Neural cell (in vitro differentiated cells): Measurements from ENCODE around the gene FGG. TPM values are rescaled to one million over a fixed set of nuclear protein-coding genes. Genes with fewer than 3 reads are reported as not detected.

ENCODE experiments used
- H2AFZ ChIP-seq: fragments of 200-600, 300-800 bp; sonication (generic), shearing (Covaris generic); 2 replicates; pipeline ENCODE4 v1.6.0; 2014; ENCODE audit warnings: low read depth, mild to moderate bottlenecking, antibody characterized with exemption, low read length, moderate library complexity
- H3F3A ChIP-seq: fragments of 200-600 bp; shearing (Covaris generic); 2 replicates; pipeline ENCODE4 v1.6.1; 2016; ENCODE audit warnings: mild to moderate bottlenecking, moderate library complexity, mixed read lengths, antibody characterized with exemption, low read length; ENCODE audit not compliant: insufficient read depth, poor library complexity, severe bottlenecking
- H3K27ac ChIP-seq: fragments of 200-600, 300-800 bp; sonication (generic), shearing (Covaris generic); 2 replicates; pipeline ENCODE4 v1.5.1; 2014; ENCODE audit warnings: mild to moderate bottlenecking, low read length, moderate library complexity
- H3K27me3 ChIP-seq: fragments of 300-800, 200-600 bp; sonication (generic), shearing (Covaris generic); 2 replicates; pipeline ENCODE4 v1.6.0; 2014; ENCODE audit warnings: mild to moderate bottlenecking, low read depth, low read length, moderate library complexity; ENCODE audit not compliant: insufficient read depth
- H3K36me3 ChIP-seq: fragments of 300-800, 200-600 bp; sonication (generic), shearing (Covaris generic); 2 replicates; pipeline ENCODE4 v1.5.1; 2014; ENCODE audit warnings: mild to moderate bottlenecking, antibody characterized with exemption, low read length, moderate library complexity; ENCODE audit not compliant: insufficient read depth
- H3K4me2 ChIP-seq: fragments of 300-800, 200-600 bp; sonication (generic), shearing (Covaris generic); 2 replicates; pipeline ENCODE4 v1.6.0; 2014; ENCODE audit warnings: mild to moderate bottlenecking, low read length
- H3K4me3 ChIP-seq: fragments of 300-800, 200-600 bp; sonication (generic), shearing (Covaris generic); 2 replicates; pipeline ENCODE4 v1.5.1; 2014; ENCODE audit warnings: mild to moderate bottlenecking, low read length, moderate library complexity
- H3K79me2 ChIP-seq: fragments of 200-600 bp; shearing (Covaris generic); replicated peaks from 2 replicates; pipeline ENCODE4 v1.6.0; 2014; ENCODE audit warnings: mild to moderate bottlenecking, low read length, moderate library complexity; ENCODE audit not compliant: insufficient read depth
- H3K9ac ChIP-seq: fragments of 300-800, 200-600 bp; sonication (generic), shearing (Covaris generic); 2 replicates; pipeline ENCODE4 v1.6.1; 2016; ENCODE audit warnings: mild to moderate bottlenecking, low read length, mixed read lengths
- H3K9me2 ChIP-seq: fragments of 200-600 bp; shearing (Covaris generic); 2 replicates; pipeline ENCODE4 v1.6.1; 2016; ENCODE audit warnings: mild to moderate bottlenecking, low read length, mixed read lengths; ENCODE audit not compliant: insufficient read depth
- H3K9me3 ChIP-seq: fragments of 200-600, 300-800 bp; sonication (generic), shearing (Covaris generic); 2 replicates; pipeline ENCODE4 v1.6.1; 2016; ENCODE audit warnings: mild to moderate bottlenecking, mixed run types, low read length, moderate library complexity, mixed read lengths
- H4K20me1 ChIP-seq: fragments of 200-600 bp; shearing (Covaris generic); 2 replicates; pipeline ENCODE4 v1.6.1; 2016; ENCODE audit warnings: mild to moderate bottlenecking, mixed run types; ENCODE audit not compliant: insufficient read depth
- CTCF ChIP-seq: fragments of 450-650 bp; IDR thresholded peaks from 2 replicates; pipeline ENCODE4 v1.5.1; 2014; ENCODE audit warnings: antibody characterized with exemption, mild to moderate bottlenecking, moderate library complexity; ENCODE audit not compliant: poor library complexity, severe bottlenecking
- EP300 ChIP-seq: fragments of 450-650 bp; conservative IDR thresholded peaks from 2 replicates; pipeline ENCODE4 v1.6.1; 2014; ENCODE audit warnings: antibody characterized with exemption, mild to moderate bottlenecking, moderate library complexity; ENCODE audit not compliant: poor library complexity, severe bottlenecking
- EZH2 ChIP-seq: fragments of 200-600, 300-800 bp; shearing (Covaris generic), sonication (generic); IDR thresholded peaks from 2 replicates; pipeline ENCODE4 v1.6.1; 2014; ENCODE audit warnings: antibody characterized with exemption, low read length, borderline replicate concordance, mild to moderate bottlenecking; ENCODE audit not compliant: insufficient read depth, poor library complexity, severe bottlenecking
- MXI1 ChIP-seq: fragments of 450-650 bp; conservative IDR thresholded peaks from 2 replicates; pipeline ENCODE4 v1.6.1; 2014; ENCODE audit warnings: antibody characterized with exemption, mild to moderate bottlenecking; ENCODE audit not compliant: poor library complexity, severe bottlenecking
- POLR2AphosphoS5 ChIP-seq: IDR thresholded peaks from 2 replicates; pipeline ENCODE4 v1.6.1; 2012
- RAD21 ChIP-seq: fragments of 450-650 bp; conservative IDR thresholded peaks from 2 replicates; pipeline ENCODE4 v1.6.1; 2014; ENCODE audit warnings: antibody characterized with exemption, mild to moderate bottlenecking, moderate library complexity
- REST ChIP-seq: IDR thresholded peaks from 2 replicates; pipeline ENCODE4 v1.6.1; 2012; ENCODE audit warnings: borderline replicate concordance
- SMC3 ChIP-seq: fragments of 450-650 bp; conservative IDR thresholded peaks from 2 replicates; pipeline ENCODE4 v1.6.1; 2014; ENCODE audit warnings: antibody characterized with exemption, mild to moderate bottlenecking, moderate library complexity; ENCODE audit not compliant: poor library complexity
- TAF1 ChIP-seq: IDR thresholded peaks from 2 replicates; pipeline ENCODE4 v1.6.1; 2012; ENCODE audit warnings: low read depth
- polyA plus RNA-seq: library from polyadenylated mRNA; depleted of rRNA; stranded (reverse); fragments of >200 nt; gene quantifications from 2 replicates; pipeline ENCODE4 v1.2.3, GENCODE V29; 2014

The FGG gene
- polyA plus RNA-seq, 1 donor from 2014 or later = not detected

DNA sequence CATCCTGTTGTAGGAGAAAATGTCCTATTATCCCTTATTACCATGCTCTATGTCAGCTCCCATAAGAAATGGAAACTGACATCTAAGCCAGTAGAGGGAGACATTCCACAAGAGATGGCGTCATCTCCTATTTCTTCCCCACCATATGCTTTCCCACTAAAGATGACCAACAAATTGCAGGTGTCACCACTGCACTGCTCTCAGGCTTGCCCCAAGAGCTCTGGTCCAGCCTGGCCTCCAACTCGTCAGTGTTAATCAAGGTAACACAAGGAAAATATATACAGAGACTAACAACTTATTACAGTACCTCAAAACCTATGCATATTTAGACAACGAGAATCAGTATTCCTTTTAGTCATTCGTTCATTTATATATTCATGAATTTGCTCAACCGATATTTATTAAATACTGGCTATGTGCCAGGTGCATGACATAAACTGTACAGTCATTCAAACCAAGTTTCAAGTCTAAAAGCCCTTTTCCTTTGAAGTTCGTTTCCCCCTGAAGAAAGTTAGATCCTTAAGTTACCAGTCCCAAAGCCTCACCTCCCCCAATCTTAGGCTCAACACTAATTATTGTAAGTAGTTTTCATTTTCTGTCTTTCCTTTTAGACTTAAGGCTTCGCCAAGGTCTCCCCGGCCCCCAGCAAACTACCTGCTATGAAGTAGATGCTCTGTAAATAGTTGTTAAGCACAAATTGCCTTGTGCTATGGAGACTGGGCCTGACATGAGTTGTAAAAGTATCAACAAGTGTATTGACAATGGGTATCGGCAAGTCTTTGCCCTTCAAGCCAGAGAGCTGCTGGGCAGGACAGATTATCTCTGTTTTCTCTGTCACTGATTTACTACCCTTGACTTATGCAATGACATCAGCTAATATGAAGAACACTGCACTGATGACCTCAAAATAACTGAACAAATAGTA, 52.7 kb downstream of the FGG start:
- no peak overlapping the region for H3K4me2 ChIP-seq
- no peaks in the 10 kb centered on the region for H3K9me3 ChIP-seq
- no peak overlapping the region for H2AFZ ChIP-seq
- no peaks in the 10 kb centered on the region for H3F3A ChIP-seq
- H3K9me2 ChIP-seq = no peaks in the 10 kb centered on the region
- no peaks in the 10 kb centered on the region for H3K27me3 ChIP-seq
- no peak overlapping the region for H3K9ac ChIP-seq
- no peaks in the 10 kb centered on the region for H3K36me3 ChIP-seq
- no peak overlapping the region for H3K27ac ChIP-seq
- no peaks in the 10 kb centered on the region for H3K79me2 ChIP-seq
- H3K4me3 ChIP-seq = no peak overlapping the region
- TF ChIP-seq EP300 (no peak), RAD21 (peak; percentile 74), SMC3 (peak; percentile 71), CTCF (peak; percentile 71)
- H4K20me1 ChIP-seq = no peaks in the 10 kb centered on the region

DNA sequence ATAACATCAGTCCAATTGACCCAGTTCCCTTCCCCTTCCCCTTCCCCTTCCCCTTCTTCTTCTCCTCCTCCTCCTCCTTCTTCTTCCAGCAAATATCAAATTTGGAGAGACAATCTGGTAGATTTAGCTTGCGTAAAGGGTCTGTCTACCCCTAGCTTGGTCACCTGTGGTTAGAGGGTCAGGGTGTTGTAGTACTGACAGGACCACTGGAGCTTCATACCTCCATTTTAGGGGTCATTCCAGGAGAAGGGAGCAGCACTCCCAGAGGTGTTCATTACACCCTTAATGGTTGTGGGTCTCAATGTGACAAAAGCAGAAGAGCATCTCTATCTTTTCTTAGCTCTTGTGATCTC, 53.3 kb downstream of the FGG start:
- no peaks in the 10 kb centered on the region for H3K27me3 ChIP-seq

More for the DNA sequence above, 53.3 kb downstream of the FGG start:
- Histone ChIP-seq H3K36me3 (no peaks in the 10 kb centered on the region), H3K9me3 (no peaks in the 10 kb centered on the region), H3F3A (no peaks in the 10 kb centered on the region), H3K4me3 (no peak overlapping the region), H3K27ac (no peak overlapping the region), H3K9ac (no peak overlapping the region), H2AFZ (no peak overlapping the region), H4K20me1 (no peaks in the 10 kb centered on the region), H3K9me2 (no peaks in the 10 kb centered on the region), H3K79me2 (no peaks in the 10 kb centered on the region), H3K4me2 (no peak overlapping the region)
- TF ChIP-seq RAD21 (no peak), CTCF (no peak), REST (no peak), MXI1 (no peak), POLR2AphosphoS5 (no peak), TAF1 (no peak), SMC3 (no peak), EZH2 (no peak), EP300 (no peak)

Other genes with a start within 250 kb of the FGG start
- 0.88 and 1.6 TPM in 2 replicates for gene DCHS2, start 120.9 kb downstream of the FGG start, polyA plus RNA-seq
- gene PLRG1, start 62.3 kb downstream of the FGG start, polyA plus RNA-seq = 133 and 141 TPM in 2 replicates
- gene FGB, start 49.6 kb downstream of the FGG start, polyA plus RNA-seq = not detected in 2 replicates
- not detected in 2 replicates for gene FGA, start 21.9 kb downstream of the FGG start, polyA plus RNA-seq
- gene LRAT, start 131.3 kb upstream of the FGG start, polyA plus RNA-seq = 0.16 and 0.19 TPM in 2 replicates
- gene RBM46, start 168.6 kb upstream of the FGG start, polyA plus RNA-seq = 0.09 TPM in 1 of 2 replicates, not detected in the other